BJ (cell line): ENCODE results near the gene ACAD11. TPM values are rescaled to one million over a fixed set of nuclear protein-coding genes. Genes with fewer than 3 reads are reported as not detected.
"Not testable (repeated sequence)": the region's sequence is repeated elsewhere in the genome, so short reads cannot be mapped to it uniquely, and the experiment has no call there.

Source experiments
- CTCF ChIA-PET: fragments of 350-600 bp; formaldehyde crosslinking; extraction: SDS; loops from one replicate; lab custom pipeline; 2021; ENCODE audit warnings: antibody characterized with exemption, inconsistent platforms; lab: Yijun Ruan, JAX
- POLR2A ChIA-PET: fragments of 300-600 bp; sonication (Branson Sonifier 250); formaldehyde crosslinking; extraction: SDS; loops from one replicate; lab custom pipeline; 2021; ENCODE audit warnings: antibody characterized with exemption; lab: Charles Lee
- DNase-seq: peaks from one replicate; pipeline ENCODE4 v3.0.0-alpha.2; 2011; ENCODE audit warnings: low read depth
- H3K27me3 ChIP-seq: 2 replicates; pipeline ENCODE4 v1.6.0; 2011; ENCODE audit warnings: low read length; ENCODE audit not compliant: control insufficient read depth, insufficient read depth
- H3K36me3 ChIP-seq: 2 replicates; pipeline ENCODE4 v1.5.1; 2011; ENCODE audit warnings: low read length; ENCODE audit not compliant: control insufficient read depth, insufficient read depth
- H3K4me3 ChIP-seq: 2 replicates; pipeline ENCODE4 v1.5.1; 2011; ENCODE audit warnings: low read depth, mild to moderate bottlenecking, control low read depth, low read length
- polyA plus RNA-seq: library from polyadenylated mRNA; depleted of rRNA; stranded (reverse); fragments of >200 nt; gene quantifications from 2 replicates; pipeline ENCODE4 v1.2.3, GENCODE V29; 2011
- TF ChIP-seq, protein P1 (sequence below): IDR thresholded peaks from 2 replicates; pipeline ENCODE4 v1.5.1; 2011; ENCODE audit warnings: low read depth, mild to moderate bottlenecking, control low read depth, inconsistent platforms, low read length, moderate library complexity; ENCODE audit not compliant: insufficient read depth

The ACAD11 gene
- polyA plus RNA-seq, 1 experiment, result 19.6 TPM

DNA sequence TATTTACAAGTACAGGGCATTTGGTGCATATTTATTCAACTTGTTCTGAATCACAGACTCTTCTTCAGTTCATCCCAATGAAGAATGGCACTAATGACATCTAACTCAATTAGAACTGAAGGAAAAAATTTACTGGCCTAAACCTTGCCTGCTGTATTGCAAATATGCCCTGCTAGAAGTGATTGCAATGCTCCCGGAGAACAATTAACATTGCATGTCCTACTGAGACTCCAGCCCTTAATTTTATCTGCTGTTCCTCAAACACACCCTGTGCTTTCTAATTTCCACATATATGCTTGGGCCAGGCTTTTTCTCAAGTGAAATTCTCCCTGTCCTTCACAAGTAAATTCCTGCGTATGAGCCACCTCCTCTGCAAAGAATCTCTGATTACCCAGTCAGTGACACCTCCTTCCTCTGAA, 54.2 kb downstream of the ACAD11 start:
- ChIA-PET CTCF (no interaction called here), POLR2A (no interaction called here)
- no peaks in the 10 kb centered on the region for H3K27me3 ChIP-seq
- TF ChIP-seq, protein P1, sequence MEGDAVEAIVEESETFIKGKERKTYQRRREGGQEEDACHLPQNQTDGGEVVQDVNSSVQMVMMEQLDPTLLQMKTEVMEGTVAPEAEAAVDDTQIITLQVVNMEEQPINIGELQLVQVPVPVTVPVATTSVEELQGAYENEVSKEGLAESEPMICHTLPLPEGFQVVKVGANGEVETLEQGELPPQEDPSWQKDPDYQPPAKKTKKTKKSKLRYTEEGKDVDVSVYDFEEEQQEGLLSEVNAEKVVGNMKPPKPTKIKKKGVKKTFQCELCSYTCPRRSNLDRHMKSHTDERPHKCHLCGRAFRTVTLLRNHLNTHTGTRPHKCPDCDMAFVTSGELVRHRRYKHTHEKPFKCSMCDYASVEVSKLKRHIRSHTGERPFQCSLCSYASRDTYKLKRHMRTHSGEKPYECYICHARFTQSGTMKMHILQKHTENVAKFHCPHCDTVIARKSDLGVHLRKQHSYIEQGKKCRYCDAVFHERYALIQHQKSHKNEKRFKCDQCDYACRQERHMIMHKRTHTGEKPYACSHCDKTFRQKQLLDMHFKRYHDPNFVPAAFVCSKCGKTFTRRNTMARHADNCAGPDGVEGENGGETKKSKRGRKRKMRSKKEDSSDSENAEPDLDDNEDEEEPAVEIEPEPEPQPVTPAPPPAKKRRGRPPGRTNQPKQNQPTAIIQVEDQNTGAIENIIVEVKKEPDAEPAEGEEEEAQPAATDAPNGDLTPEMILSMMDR, result no peak
- H3K4me3 ChIP-seq, result no peak overlapping the region
- no peaks in the 10 kb centered on the region for H3K36me3 ChIP-seq
- DNase-seq, result no peak

DNA sequence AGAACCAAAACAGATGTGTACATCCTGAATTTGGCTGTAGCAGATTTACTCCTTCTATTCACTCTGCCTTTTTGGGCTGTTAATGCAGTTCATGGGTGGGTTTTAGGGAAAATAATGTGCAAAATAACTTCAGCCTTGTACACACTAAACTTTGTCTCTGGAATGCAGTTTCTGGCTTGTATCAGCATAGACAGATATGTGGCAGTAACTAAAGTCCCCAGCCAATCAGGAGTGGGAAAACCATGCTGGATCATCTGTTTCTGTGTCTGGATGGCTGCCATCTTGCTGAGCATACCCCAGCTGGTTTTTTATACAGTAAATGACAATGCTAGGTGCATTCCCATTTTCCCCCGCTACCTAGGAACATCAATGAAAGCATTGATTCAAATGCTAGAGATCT, 59.0 kb downstream of the ACAD11 start:
- DNase-seq, POLR2A ChIA-PET: not testable (repeated sequence)

DNA sequence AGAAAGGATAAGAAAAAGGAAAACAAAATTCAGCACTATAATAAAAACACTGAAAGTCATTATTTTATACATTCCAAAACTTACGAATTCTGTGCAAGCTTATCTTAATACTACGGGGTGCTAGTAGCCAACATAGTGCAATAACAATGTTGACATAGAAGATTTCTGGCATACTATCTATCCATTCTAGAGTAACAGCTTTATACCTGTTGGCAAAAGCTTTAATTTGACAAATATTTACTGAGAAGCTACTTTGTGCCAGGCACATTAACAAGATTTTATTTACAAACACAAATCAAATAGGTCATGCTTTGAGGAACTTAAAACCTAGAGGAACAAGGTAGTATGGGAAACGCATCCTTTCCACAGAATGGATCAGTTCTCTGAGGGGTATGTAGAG, 61.4 kb downstream of the ACAD11 start:
- H3K27me3 ChIP-seq, result no peaks in the 10 kb centered on the region
- ChIA-PET POLR2A (interaction anchor here (0.6 kb wide), 1 partner anchor 27 kb away, joined by 3 read pairs; no protein-coding TSS in a partner anchor), CTCF (no interaction called here)
- no peaks in the 10 kb centered on the region for H3K36me3 ChIP-seq
- peak overlapping the region; percentile 43 for H3K4me3 ChIP-seq
- no peak for DNase-seq
- TF ChIP-seq, protein P1, result no peak

More for the DNA sequence above, 59.0 kb downstream of the ACAD11 start:
- H3K27me3 ChIP-seq, H3K36me3 ChIP-seq, CTCF ChIA-PET, H3K4me3 ChIP-seq: not testable (repeated sequence)

DNA sequence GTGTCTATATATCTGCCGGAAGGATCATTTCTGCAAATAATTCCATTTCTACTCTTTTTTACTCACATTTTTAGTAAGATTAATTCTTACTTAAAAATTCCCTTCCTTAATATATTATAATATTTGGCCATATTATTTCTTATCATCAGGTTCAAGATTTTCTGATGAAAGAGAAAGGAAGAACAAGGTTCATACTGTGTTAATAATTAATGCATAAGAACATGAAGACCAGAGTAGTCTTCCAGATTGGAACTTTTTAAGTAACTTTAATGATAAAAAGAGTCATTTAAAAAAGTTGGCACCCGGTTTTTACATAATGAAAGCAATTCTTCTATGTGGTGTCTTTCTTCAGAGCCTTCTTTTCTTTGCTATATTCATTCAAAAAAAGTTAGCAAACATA, 61.9 kb downstream of the ACAD11 start:
- DNase-seq, result no peak
- no peaks in the 10 kb centered on the region for H3K36me3 ChIP-seq
- ChIA-PET POLR2A (interaction anchor here (0.6 kb wide), 1 partner anchor 26 kb away, joined by 3 read pairs; no protein-coding TSS in a partner anchor), CTCF (interaction anchor here (0.6 to 0.7 kb wide), 3 partner anchors 20 to 42 kb away, joined by 3 to 6 read pairs (median 3); no protein-coding TSS in a partner anchor)
- TF ChIP-seq, protein P1, result no peak
- H3K4me3 ChIP-seq, result peak overlapping the region; percentile 43
- no peaks in the 10 kb centered on the region for H3K27me3 ChIP-seq

- DNase-seq, result no peak
- TF ChIP-seq, protein P1, result no peak
- H3K4me3 ChIP-seq, result peak within 1 kb of the TSS; percentile 43
- CTCF ChIA-PET, result interaction anchor here (0.6 to 0.9 kb wide), 4 partner anchors 21 to 43 kb away, joined by 3 to 6 read pairs (median 3); no protein-coding TSS in a partner anchor
- POLR2A ChIA-PET, result no interaction called here
- no peaks in the 10 kb centered on the region for H3K36me3 ChIP-seq
- no peaks in the 10 kb centered on the region for H3K27me3 ChIP-seq
Observed at GRCh38 chr3:132596816-132597433, 62.7 kb downstream of the ACAD11 start, which contains the start of gene ACKR4. Gene ACKR4 (plus strand): TSS chr3:132597270. CDS start chr3:132600398, 3,128 bp downstream.
